HCT116 (cell line): Measurements from ENCODE around the gene SLC15A5.

ENCODE experiments used
- ATF3 ChIP-seq: IDR thresholded peaks from 2 replicates; pipeline ENCODE4 v1.6.1; 2012
- CEBPB ChIP-seq: IDR thresholded peaks from 2 replicates; pipeline ENCODE4 v1.6.1; 2012; ENCODE audit warnings: low read depth
- CTCF ChIP-seq, 3 experiments: fragments of 200-600 bp in 1 of 3; sonication (generic) in 1 of 3; IDR thresholded peaks in 2 of 3; conservative IDR thresholded peaks in 1 of 3; 2 replicates each; pipeline ENCODE4 v1.5.1; 2012 to 2017; ENCODE audit warnings: low read depth in 2 of 3, low read length in 2 of 3, antibody characterized with exemption in 1 of 3, borderline replicate concordance in 1 of 3, control low read depth in 1 of 3, mild to moderate bottlenecking in 1 of 3, mixed read lengths in 1 of 3, mixed run types in 1 of 3, moderate library complexity in 1 of 3; ENCODE audit not compliant: insufficient read depth in 1 of 3
- EGR1 ChIP-seq: IDR thresholded peaks from 2 replicates; pipeline ENCODE4 v1.6.1; 2012; ENCODE audit warnings: low read depth
- EZH2phosphoT487 ChIP-seq: fragments of 200-600 bp; IDR thresholded peaks from 2 replicates; pipeline ENCODE4 v1.6.1; 2018; ENCODE audit warnings: antibody characterized with exemption, borderline replicate concordance
- FOSL1 ChIP-seq: IDR thresholded peaks from 2 replicates; pipeline ENCODE4 v1.6.1; 2012; ENCODE audit warnings: low read depth
- MAX ChIP-seq: IDR thresholded peaks from 2 replicates; pipeline ENCODE4 v1.6.1; 2012
- POLR2A ChIP-seq: IDR thresholded peaks from 2 replicates; pipeline ENCODE4 v1.7.0; 2011; ENCODE audit warnings: borderline replicate concordance; ENCODE audit not compliant: insufficient read depth, insufficient read length; ENCODE audit errors: extremely low read depth
- POLR2AphosphoS5 ChIP-seq: IDR thresholded peaks from 2 replicates; pipeline ENCODE4 v1.6.1; 2011; ENCODE audit warnings: mild to moderate bottlenecking, low read depth, low read length, moderate library complexity
- REST ChIP-seq: IDR thresholded peaks from 2 replicates; pipeline ENCODE4 v1.6.1; 2012; ENCODE audit warnings: low read depth
- SIN3A ChIP-seq: IDR thresholded peaks from 2 replicates; pipeline ENCODE4 v1.6.1; 2012; ENCODE audit warnings: low read depth
- YY1 ChIP-seq: IDR thresholded peaks from 2 replicates; pipeline ENCODE4 v1.6.1; 2011; ENCODE audit warnings: low read length, low read depth, moderate library complexity, mild to moderate bottlenecking; ENCODE audit not compliant: insufficient replicate concordance; ENCODE audit errors: extremely low read depth

DNA sequence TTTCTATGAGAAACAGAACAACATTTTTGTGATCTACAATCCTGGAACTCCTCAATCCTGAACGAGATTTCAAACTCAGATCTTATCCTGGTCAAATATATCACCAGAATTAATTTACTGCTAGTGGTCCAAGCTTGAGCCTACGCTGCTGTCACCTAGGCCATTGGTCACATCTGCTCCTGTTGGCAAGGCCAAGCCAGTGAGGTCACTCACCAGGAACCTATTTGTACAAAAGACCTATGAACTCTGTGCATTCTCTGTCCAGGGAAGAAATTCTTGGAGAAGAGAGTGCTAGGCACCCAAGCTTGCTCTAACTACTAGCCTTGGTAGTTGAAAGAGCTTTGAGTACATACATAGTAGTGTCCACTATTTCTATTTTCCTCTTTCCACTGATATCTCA lies 106.1 kb downstream of the SLC15A5 start:
- no peak for TF ChIP-seq POLR2A
- TF ChIP-seq REST = no peak
- TF ChIP-seq CTCF (IDR thresholded peaks at IDR 0.05 in 2 of 3, conservative IDR thresholded peaks at IDR 0.05 in 1 of 3; ENCODE audit: borderline replicate concordance in 1 of 3, insufficient read depth in 1 of 3, low read depth in 2 of 3, low read length in 2 of 3) = no peak
- no peak for TF ChIP-seq YY1
- no peak for TF ChIP-seq EGR1
- TF ChIP-seq MAX = no peak
- TF ChIP-seq EZH2phosphoT487 = no peak
- TF ChIP-seq POLR2AphosphoS5 = no peak
- no peak for TF ChIP-seq SIN3A
- no peak for TF ChIP-seq FOSL1
- no peak for TF ChIP-seq CEBPB
- TF ChIP-seq ATF3 = no peak
